CD4-positive, alpha-beta T cell treated with Interleukin-4 for 4 hours (primary cell): Measurements from ENCODE around the gene FAM181B.

Source experiments
- DNase-seq: peaks from one replicate; pipeline ENCODE4 v3.0.0-alpha.2; 2020

The FAM181B gene

GRCh38 chr11:82680252-82680651 lies 53.4 kb downstream of the FAM181B start:
- DNase-seq: no peak
